RWPE2 (cell line): Measurements from ENCODE around the gene AQP2.

Experiments
- ATAC-seq: fragments of 200-7000 bp; cut with Tn5 transposase; 3 replicates; pipeline ENCODE4 v1.9.1; 2021; ENCODE audit warnings: low read depth
- DNase-seq: peaks from one replicate; pipeline ENCODE4 v3.0.0-alpha.2; 2020; ENCODE audit warnings: low spot score
- H3K27ac ChIP-seq: fragments of 450-650 bp; 2 replicates; pipeline ENCODE4 v1.5.1; 2017; ENCODE audit warnings: mild to moderate bottlenecking; ENCODE audit not compliant: poor library complexity, severe bottlenecking
- H3K27me3 ChIP-seq: fragments of 250-450 bp; sonication (Bioruptor Pico); 2 replicates; pipeline ENCODE4 v1.5.1; 2021; ENCODE audit warnings: mild to moderate bottlenecking, moderate library complexity; ENCODE audit not compliant: insufficient read depth, poor library complexity, severe bottlenecking
- H3K36me3 ChIP-seq: fragments of 250-450 bp; sonication (Bioruptor Pico); 2 replicates; pipeline ENCODE4 v1.5.1; 2020; ENCODE audit warnings: low read depth, mild to moderate bottlenecking, moderate library complexity
- H3K4me1 ChIP-seq: fragments of 250-450 bp; sonication (Bioruptor Pico); 2 replicates; pipeline ENCODE4 v1.5.1; 2021; ENCODE audit warnings: mild to moderate bottlenecking, moderate library complexity; ENCODE audit not compliant: insufficient read depth, poor library complexity, severe bottlenecking
- H3K4me3 ChIP-seq: fragments of 250-450 bp; sonication (Bioruptor Pico); 2 replicates; pipeline ENCODE4 v1.5.1; 2021; ENCODE audit warnings: mild to moderate bottlenecking, moderate library complexity; ENCODE audit not compliant: severe bottlenecking
- H3K9me3 ChIP-seq: fragments of 250-450 bp; sonication (Bioruptor Pico); 2 replicates; pipeline ENCODE4 v1.5.1; 2021; ENCODE audit warnings: mild to moderate bottlenecking, moderate library complexity; ENCODE audit not compliant: severe bottlenecking
- TF ChIP-seq, protein P1 (sequence below): fragments of 450-650 bp; IDR thresholded peaks from one replicate; pipeline ENCODE4 v1.5.1; 2017; ENCODE audit warnings: mild to moderate bottlenecking, moderate library complexity; ENCODE audit not compliant: poor library complexity, severe bottlenecking

Gene AQP2

GRCh38 chr12:49939707-49940106 lies 10.8 kb upstream of the AQP2 start:
- H3K4me1 ChIP-seq, result peaks cover 11% of the 10 kb centered on the region
- no peaks in the 10 kb centered on the region for H3K27me3 ChIP-seq
- DNase-seq (no peak), ATAC-seq (no peak)
- H3K9me3 ChIP-seq, result no peaks in the 10 kb centered on the region
- no peak overlapping the region for H3K4me3 ChIP-seq
- TF ChIP-seq, protein P1, sequence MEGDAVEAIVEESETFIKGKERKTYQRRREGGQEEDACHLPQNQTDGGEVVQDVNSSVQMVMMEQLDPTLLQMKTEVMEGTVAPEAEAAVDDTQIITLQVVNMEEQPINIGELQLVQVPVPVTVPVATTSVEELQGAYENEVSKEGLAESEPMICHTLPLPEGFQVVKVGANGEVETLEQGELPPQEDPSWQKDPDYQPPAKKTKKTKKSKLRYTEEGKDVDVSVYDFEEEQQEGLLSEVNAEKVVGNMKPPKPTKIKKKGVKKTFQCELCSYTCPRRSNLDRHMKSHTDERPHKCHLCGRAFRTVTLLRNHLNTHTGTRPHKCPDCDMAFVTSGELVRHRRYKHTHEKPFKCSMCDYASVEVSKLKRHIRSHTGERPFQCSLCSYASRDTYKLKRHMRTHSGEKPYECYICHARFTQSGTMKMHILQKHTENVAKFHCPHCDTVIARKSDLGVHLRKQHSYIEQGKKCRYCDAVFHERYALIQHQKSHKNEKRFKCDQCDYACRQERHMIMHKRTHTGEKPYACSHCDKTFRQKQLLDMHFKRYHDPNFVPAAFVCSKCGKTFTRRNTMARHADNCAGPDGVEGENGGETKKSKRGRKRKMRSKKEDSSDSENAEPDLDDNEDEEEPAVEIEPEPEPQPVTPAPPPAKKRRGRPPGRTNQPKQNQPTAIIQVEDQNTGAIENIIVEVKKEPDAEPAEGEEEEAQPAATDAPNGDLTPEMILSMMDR, result no peak
- no peak overlapping the region for H3K27ac ChIP-seq
- H3K36me3 ChIP-seq, result no peaks in the 10 kb centered on the region

- Histone ChIP-seq H3K9me3 (no peaks in the 10 kb centered on the region), H3K27ac (no peak overlapping the region), H3K4me1 (peaks cover 11% of the 10 kb centered on the region), H3K4me3 (no peak overlapping the region), H3K36me3 (no peaks in the 10 kb centered on the region), H3K27me3 (no peaks in the 10 kb centered on the region)
- DNase-seq (no peak), ATAC-seq (no peak)
- TF ChIP-seq, protein P1, result no peak
Observed at GRCh38 chr12:49941556-49942511, 8.7 kb upstream of the AQP2 start.

- no peak for DNase-seq
- ATAC-seq, result no peak
- H3K4me1 ChIP-seq, result peaks cover 5% of the 10 kb centered on the region
- no peaks in the 10 kb centered on the region for H3K27me3 ChIP-seq
- no peak overlapping the region for H3K27ac ChIP-seq
- TF ChIP-seq, protein P1, result no peak
- no peaks in the 10 kb centered on the region for H3K36me3 ChIP-seq
- no peaks in the 10 kb centered on the region for H3K9me3 ChIP-seq
- H3K4me3 ChIP-seq, result no peak overlapping the region
Observed at GRCh38 chr12:49942512-49942893, 8.0 kb upstream of the AQP2 start.

GRCh38 chr12:49942921-49943624 lies 7.5 kb upstream of the AQP2 start:
- H3K27me3 ChIP-seq, result no peaks in the 10 kb centered on the region
- peaks cover 4% of the 10 kb centered on the region for H3K4me1 ChIP-seq
- no peak overlapping the region for H3K4me3 ChIP-seq
- TF ChIP-seq, protein P1, result no peak
- H3K9me3 ChIP-seq, result no peaks in the 10 kb centered on the region
- ATAC-seq, result peak; percentile 56; the same call in 2 of the 3 replicates
- DNase-seq, result no peak
- H3K27ac ChIP-seq, result no peak overlapping the region
- no peaks in the 10 kb centered on the region for H3K36me3 ChIP-seq

DNA sequence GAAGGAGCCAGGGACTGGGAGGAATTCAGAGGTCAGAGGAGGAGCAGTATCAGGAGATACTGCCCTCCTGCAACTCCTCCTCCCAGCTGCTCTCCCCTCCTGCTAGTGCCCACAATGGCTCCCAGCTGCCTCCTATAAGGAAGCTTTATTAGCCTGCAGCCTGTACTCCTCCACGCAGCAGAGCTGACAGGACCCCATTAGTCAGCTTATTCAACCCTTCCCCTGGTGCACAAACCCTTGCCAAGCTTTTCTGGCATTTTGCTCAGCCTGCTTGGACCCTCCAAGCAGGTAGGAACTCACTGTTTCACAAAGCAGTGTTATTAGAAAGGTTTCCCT lies 6.9 kb upstream of the AQP2 start:
- no peak for ATAC-seq
- no peaks in the 10 kb centered on the region for H3K9me3 ChIP-seq

More for the DNA sequence above, 6.9 kb upstream of the AQP2 start:
- Histone ChIP-seq H3K36me3 (no peaks in the 10 kb centered on the region), H3K27ac (no peak overlapping the region), H3K4me1 (peaks cover 4% of the 10 kb centered on the region), H3K27me3 (no peaks in the 10 kb centered on the region), H3K4me3 (no peak overlapping the region)
- TF ChIP-seq, protein P1, result no peak
- no peak for DNase-seq
